ENCODE results near the gene C2. TPM values are rescaled to one million over a fixed set of nuclear protein-coding genes. Genes with fewer than 3 reads are reported as not detected.

The C2 gene
- total RNA-seq (100 to 1,000 TPM in 2 of 7 donors, 10 to 100 TPM in 5; 62.5 to 173 (median 83.2) TPM), polyA plus RNA-seq (10 to 100 TPM; 17.2 to 28.4 (median 25.4) TPM)
- long read RNA-seq, donor 1, transcript C2-206 (16 exons, 2,434 nt), result minor isoform, 5 of 24 reads
- long read RNA-seq, donor 1, transcript C2-201 (18 exons, 2,850 nt), result major isoform, 8 of 24 reads
- long read RNA-seq, donor 1, partial matches to known transcripts, result 10 of 24 reads
- long read RNA-seq, donor 1, other reads (novel, unspliced or antisense), result 0 of 24 reads
- long read RNA-seq, donor 2, partial matches to known transcripts, result 0 of 5 reads
- long read RNA-seq, donor 2, other reads (novel, unspliced or antisense), result 0 of 5 reads

DNA sequence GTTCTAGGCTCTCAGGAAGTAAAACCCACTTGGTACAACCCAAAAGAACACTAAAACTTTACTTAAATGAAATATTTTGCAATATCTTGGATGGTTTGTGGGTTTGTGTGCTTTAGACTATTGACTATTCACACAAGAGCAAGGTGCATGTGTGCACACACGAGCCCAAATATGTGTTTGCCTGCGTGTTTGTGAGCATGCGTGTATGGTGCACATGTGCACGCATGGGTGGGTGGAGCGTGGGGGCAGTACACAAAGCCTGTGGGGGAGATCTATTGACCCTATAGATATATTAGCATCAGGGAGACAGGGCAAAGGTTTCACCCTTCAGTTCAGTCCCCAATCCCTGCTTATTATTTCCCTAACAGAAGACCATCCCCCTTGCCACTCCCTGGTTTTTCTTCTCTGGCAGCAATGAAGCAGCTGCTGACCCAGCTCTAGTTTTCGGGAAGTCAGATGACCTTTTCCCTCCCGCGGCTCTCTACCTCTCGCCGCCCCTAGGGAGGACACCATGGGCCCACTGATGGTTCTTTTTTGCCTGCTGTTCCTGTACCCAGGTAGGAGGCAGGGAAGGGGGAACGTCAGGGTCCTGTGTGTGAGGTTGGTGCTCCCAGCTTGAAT lies at the start of gene C2:
TSS of gene C2 (plus strand) at position 476 of the 621 bp plus-strand sequence. CDS start at position 512, 36 bp downstream.
- H3K27ac ChIP-seq, result peak within 1 kb of the TSS; percentile 13 to 79 (median 64)
- no peak for DNase-seq
- H3K9me3 ChIP-seq, result no peaks in the 10 kb centered on the region
- intact Hi-C loops (cut with DNase I; ENCODE audit: low total_unique reads), result no loop called here
- TF ChIP-seq CTCF (IDR thresholded peaks at IDR 0.05 in 8 of 11, conservative IDR thresholded peaks at IDR 0.05 in 3 of 11) (no peak), POLR2AphosphoS5 (IDR thresholded peaks at IDR 0.05) (peak in 1 of 3 donors; percentile 33), POLR2A (IDR thresholded peaks at IDR 0.05) (no peak)
- H3K36me3 ChIP-seq, result no peaks in the 10 kb centered on the region
- peak within 1 kb of the TSS; percentile 7 to 62 (median 27) for H3K4me3 ChIP-seq
- WGBS, 5 donors, result 48 to 74% (median 64%) methylated on average over 11 of the region's 11 CpGs
- H3K4me1 ChIP-seq, result peaks cover 0 to 28% (median 0%) of the 10 kb centered on the region in 6 donors
- no peaks in the 10 kb centered on the region for H3K27me3 ChIP-seq (replicated peaks in 1 of 7)

DNA sequence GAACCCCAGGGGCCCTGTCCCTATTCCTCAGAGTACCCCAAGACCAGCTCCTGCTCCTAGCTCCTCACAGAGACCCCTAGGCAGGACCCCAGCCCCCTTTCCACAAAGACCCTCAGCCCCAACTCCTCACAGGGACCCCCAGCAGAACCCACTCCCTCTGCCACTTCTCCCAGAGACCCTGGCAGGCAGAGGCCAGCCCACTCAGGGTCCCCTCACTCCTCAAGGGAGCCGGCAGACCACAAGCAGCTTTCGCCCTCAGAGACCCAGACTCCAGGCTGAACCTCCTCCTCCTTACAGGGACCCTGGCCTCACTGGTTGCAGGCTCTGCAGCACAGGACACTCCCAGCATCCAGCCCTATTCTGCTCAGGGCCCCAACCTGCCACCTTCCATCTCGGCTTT lies 49.3 kb upstream of the C2 start:
- no peaks in the 10 kb centered on the region for H3K27me3 ChIP-seq (replicated peaks in 1 of 7)
- WGBS, 5 donors, result 83 to 95% (median 87%) methylated on average over 1 to 3 of the region's 3 CpGs
- intact Hi-C loops (cut with DNase I; ENCODE audit: low total_unique reads), result no loop called here
- TF ChIP-seq POLR2AphosphoS5 (IDR thresholded peaks at IDR 0.05), result no peak
- no peak for TF ChIP-seq POLR2A (IDR thresholded peaks at IDR 0.05)
- TF ChIP-seq CTCF (IDR thresholded peaks at IDR 0.05 in 8 of 11, conservative IDR thresholded peaks at IDR 0.05 in 3 of 11), result no peak
- peak overlapping the region in 2 of 8 donors; percentile 47 to 58 for H3K27ac ChIP-seq
- H3K4me1 ChIP-seq, result peaks cover 0 to 24% (median 6%) of the 10 kb centered on the region in 6 donors
- H3K9me3 ChIP-seq, result no peaks in the 10 kb centered on the region
- H3K4me3 ChIP-seq, result no peak overlapping the region
- H3K36me3 ChIP-seq, result peaks cover 0 to 41% (median 39%) of the 10 kb centered on the region in 6 donors
- DNase-seq, result no peak

DNA sequence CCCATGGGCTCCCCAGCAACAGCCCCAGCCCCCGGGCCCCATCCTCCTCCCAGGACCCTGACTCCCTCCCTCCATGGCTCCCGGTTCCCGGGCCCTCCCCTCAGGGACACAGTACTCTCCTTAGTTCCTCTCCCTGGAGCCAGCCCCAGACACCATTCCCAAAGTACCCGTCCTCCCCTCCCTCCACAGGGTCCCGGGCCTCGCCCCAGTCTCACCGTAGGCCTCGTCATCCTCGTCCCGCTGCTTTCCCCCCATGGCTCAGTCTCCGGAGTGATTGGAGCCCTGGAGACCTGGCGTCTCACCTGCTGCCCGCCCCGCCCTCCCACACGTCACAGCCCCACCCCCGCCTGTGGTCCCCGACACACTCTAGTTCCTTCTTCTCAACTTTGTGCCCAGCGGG lies 48.8 kb upstream of the C2 start, which contains the start of gene SLC44A4:
TSS of gene SLC44A4 (minus strand) at position 272 of the 400 bp plus-strand sequence. CDS start at position 255, 17 bp downstream.
- peaks cover 0 to 46% (median 44%) of the 10 kb centered on the region in 6 donors for H3K36me3 ChIP-seq
- DNase-seq, result no peak
- 70 to 82% (median 74%) methylated on average over 18 of the region's 18 CpGs for WGBS, 5 donors
- no peaks in the 10 kb centered on the region for H3K9me3 ChIP-seq
- intact Hi-C loops (cut with DNase I; ENCODE audit: low total_unique reads), result no loop called here
- H3K4me1 ChIP-seq, result peaks cover 0 to 24% (median 6%) of the 10 kb centered on the region in 6 donors
- no peak within 1 kb of the TSS for H3K4me3 ChIP-seq
- TF ChIP-seq CTCF (IDR thresholded peaks at IDR 0.05 in 8 of 11, conservative IDR thresholded peaks at IDR 0.05 in 3 of 11) (no peak), POLR2AphosphoS5 (IDR thresholded peaks at IDR 0.05) (no peak), POLR2A (IDR thresholded peaks at IDR 0.05) (no peak)
- no peaks in the 10 kb centered on the region for H3K27me3 ChIP-seq (replicated peaks in 1 of 7)
- peak within 1 kb of the TSS in 5 of 8 donors; percentile 21 to 60 (median 47) for H3K27ac ChIP-seq

- H3K27ac ChIP-seq, result no peak overlapping the region
- H3K36me3 ChIP-seq, result peaks cover 0 to 51% (median 48%) of the 10 kb centered on the region in 6 donors
- intact Hi-C loops (cut with DNase I; ENCODE audit: low total_unique reads), result no loop called here
- WGBS, 5 donors, result 85 to 92% (median 90%) methylated on average over 13 of the region's 13 CpGs
- peaks cover 0 to 24% (median 6%) of the 10 kb centered on the region in 6 donors for H3K4me1 ChIP-seq
- no peak overlapping the region for H3K4me3 ChIP-seq
- no peak for DNase-seq
- no peak for TF ChIP-seq POLR2A (IDR thresholded peaks at IDR 0.05)
- no peak for TF ChIP-seq CTCF (IDR thresholded peaks at IDR 0.05 in 8 of 11, conservative IDR thresholded peaks at IDR 0.05 in 3 of 11)
- TF ChIP-seq POLR2AphosphoS5 (IDR thresholded peaks at IDR 0.05), result no peak
- no peaks in the 10 kb centered on the region for H3K9me3 ChIP-seq
- H3K27me3 ChIP-seq (replicated peaks in 1 of 7), result no peaks in the 10 kb centered on the region
These were observed 48.4 kb upstream of the C2 start for GRCh38 chr6:31879143-31879542.
